HG03064 (cell line): Measurements from ENCODE around the gene IL36RN.

Experiments used
- ATAC-seq: cut with Tn5 transposase; IDR thresholded peaks from one replicate; pipeline ENCODE4 v1.9.1; 2021; ENCODE audit warnings: low read depth; ENCODE audit not compliant: unreplicated experiment

The IL36RN gene

GRCh38 chr2:113058998-113059960 lies at the start of gene IL36RN:
TSS of gene IL36RN (plus strand) at chr2:113059198. CDS start at chr2:113059439, 241 bp downstream.
- no peak for ATAC-seq

- no peak for ATAC-seq
Measured at GRCh38 chr2:113009622-113010021, 49.4 kb upstream of the IL36RN start.

- no peak for ATAC-seq
Measured at GRCh38 chr2:113010088-113010487, 48.9 kb upstream of the IL36RN start.

- no peak for ATAC-seq
Measured at GRCh38 chr2:113011108-113011507, 47.9 kb upstream of the IL36RN start.

GRCh38 chr2:113012436-113013335 lies 46.3 kb upstream of the IL36RN start:
- no peak for ATAC-seq

GRCh38 chr2:113013336-113013661 lies 45.7 kb upstream of the IL36RN start:
- no peak for ATAC-seq

- no peak for ATAC-seq
Measured at GRCh38 chr2:113014067-113014466, 44.9 kb upstream of the IL36RN start.

- no peak for ATAC-seq
Measured at GRCh38 chr2:113015042-113015441, 44.0 kb upstream of the IL36RN start.

GRCh38 chr2:113015655-113016054 lies 43.3 kb upstream of the IL36RN start:
- ATAC-seq = no peak

GRCh38 chr2:113018509-113018908 lies 40.5 kb upstream of the IL36RN start:
- ATAC-seq = no peak

- no peak for ATAC-seq
Measured at GRCh38 chr2:113021312-113021711, 37.7 kb upstream of the IL36RN start.

GRCh38 chr2:113024764-113025163 lies 34.2 kb upstream of the IL36RN start:
- ATAC-seq = no peak

GRCh38 chr2:113025737-113026136 lies 33.3 kb upstream of the IL36RN start:
- no peak for ATAC-seq

GRCh38 chr2:113027691-113028090 lies 31.3 kb upstream of the IL36RN start:
- no peak for ATAC-seq

GRCh38 chr2:113028112-113028511 lies 30.9 kb upstream of the IL36RN start:
- no peak for ATAC-seq

GRCh38 chr2:113032737-113033136 lies 26.3 kb upstream of the IL36RN start:
- no peak for ATAC-seq

- ATAC-seq = no peak
Measured at GRCh38 chr2:113034016-113034415, 25.0 kb upstream of the IL36RN start.

GRCh38 chr2:113036763-113037162 lies 22.2 kb upstream of the IL36RN start:
- ATAC-seq = no peak

GRCh38 chr2:113038291-113038690 lies 20.7 kb upstream of the IL36RN start:
- no peak for ATAC-seq

- no peak for ATAC-seq
Measured at GRCh38 chr2:113039158-113039557, 19.8 kb upstream of the IL36RN start.

GRCh38 chr2:113039719-113040118 lies 19.3 kb upstream of the IL36RN start:
- ATAC-seq = no peak
